GM12872 (cell line): ENCODE measurements around the gene GALNT15.

Source experiments
- TF ChIP-seq, protein P1 (sequence below): IDR thresholded peaks from 3 replicates; pipeline ENCODE4 v1.5.1; 2011; ENCODE audit warnings: low read depth, mild to moderate bottlenecking, low read length, moderate library complexity; ENCODE audit not compliant: insufficient read depth

Gene GALNT15

DNA sequence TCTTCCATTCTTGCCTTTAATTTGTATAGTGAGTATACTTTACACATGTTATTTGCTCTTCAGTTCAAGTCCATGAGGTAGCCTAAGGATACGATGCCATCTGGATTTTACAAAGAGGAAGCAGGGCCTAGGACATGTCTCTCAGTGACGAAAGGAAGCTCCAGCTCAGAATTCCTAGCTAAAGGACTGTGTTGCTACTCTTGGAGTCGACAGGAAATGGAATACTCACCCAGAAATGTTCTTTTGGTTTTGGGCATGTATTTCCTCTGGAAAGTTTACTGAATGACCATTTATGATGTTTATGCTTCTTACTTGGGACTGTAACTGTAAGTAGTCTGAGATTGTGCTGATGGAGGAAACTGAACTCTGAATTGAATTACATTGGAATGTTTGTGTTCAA, 103.0 kb downstream of the GALNT15 start:
- TF ChIP-seq, protein P1, sequence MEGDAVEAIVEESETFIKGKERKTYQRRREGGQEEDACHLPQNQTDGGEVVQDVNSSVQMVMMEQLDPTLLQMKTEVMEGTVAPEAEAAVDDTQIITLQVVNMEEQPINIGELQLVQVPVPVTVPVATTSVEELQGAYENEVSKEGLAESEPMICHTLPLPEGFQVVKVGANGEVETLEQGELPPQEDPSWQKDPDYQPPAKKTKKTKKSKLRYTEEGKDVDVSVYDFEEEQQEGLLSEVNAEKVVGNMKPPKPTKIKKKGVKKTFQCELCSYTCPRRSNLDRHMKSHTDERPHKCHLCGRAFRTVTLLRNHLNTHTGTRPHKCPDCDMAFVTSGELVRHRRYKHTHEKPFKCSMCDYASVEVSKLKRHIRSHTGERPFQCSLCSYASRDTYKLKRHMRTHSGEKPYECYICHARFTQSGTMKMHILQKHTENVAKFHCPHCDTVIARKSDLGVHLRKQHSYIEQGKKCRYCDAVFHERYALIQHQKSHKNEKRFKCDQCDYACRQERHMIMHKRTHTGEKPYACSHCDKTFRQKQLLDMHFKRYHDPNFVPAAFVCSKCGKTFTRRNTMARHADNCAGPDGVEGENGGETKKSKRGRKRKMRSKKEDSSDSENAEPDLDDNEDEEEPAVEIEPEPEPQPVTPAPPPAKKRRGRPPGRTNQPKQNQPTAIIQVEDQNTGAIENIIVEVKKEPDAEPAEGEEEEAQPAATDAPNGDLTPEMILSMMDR, result no peak

DNA sequence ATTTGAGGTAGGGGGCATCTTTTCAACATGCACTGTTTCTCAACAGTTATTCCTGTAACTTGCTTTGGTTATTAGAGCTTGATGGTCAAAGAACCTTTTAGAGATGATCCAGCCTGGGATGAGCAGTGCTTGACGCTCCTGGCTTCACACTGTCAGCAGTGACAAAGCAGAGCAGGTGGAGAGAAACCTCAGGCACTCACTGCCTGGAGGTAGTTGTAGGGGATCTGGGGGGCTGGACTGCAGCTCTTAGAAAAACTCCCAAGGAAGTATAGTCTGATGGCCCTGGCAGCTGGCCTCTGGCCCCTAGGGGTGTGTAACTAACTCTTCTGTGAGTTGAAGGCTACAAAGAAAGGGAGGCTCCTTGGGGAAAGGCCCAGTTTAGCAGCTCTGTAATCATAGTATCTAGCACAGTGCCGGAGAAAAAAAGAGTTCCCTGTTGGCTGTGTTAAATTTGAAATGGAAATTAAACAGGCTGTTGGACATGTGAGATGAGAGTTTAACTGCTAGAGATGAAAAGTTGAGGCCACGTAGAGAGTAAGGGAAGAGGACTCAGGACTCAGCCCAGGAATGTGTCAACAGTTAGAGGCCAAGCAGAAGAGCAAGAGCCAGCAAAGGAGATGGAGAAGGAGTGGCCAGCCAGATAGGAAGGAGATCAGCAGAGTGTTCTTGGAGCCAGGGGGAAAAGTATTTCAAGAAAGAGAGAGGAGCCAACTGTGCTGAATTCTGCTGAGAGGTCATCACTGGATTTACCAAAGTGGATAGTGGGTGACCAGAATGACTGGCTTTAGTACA, 104.7 kb downstream of the GALNT15 start:
- TF ChIP-seq, protein P1, result no peak

DNA sequence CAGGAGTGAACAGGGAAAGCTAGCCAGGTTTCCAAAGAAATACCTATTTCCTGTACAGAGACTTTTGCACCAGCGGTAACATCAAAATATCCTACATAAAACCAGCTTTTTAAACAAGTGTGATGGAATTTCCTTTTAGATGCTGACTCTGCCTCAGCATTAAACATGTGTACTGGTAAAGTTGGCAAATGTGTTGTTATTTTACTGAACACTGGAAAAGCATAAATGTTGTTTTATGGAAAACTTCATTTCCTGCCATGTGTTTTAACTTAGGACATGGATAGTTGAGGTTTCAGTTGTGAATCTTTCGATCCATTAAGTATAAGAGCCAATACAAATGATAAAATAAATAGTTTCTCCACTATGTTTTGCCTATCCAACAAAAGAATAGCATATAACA, 106.2 kb downstream of the GALNT15 start:
- TF ChIP-seq, protein P1, result no peak
